ENCODE results near the gene ARPP19.
"Not testable (repeated sequence)": the region's sequence is repeated elsewhere in the genome, so short reads cannot be mapped to it uniquely, and the experiment has no call there.

The ARPP19 gene, protein sequence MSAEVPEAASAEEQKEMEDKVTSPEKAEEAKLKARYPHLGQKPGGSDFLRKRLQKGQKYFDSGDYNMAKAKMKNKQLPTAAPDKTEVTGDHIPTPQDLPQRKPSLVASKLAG

DNA sequence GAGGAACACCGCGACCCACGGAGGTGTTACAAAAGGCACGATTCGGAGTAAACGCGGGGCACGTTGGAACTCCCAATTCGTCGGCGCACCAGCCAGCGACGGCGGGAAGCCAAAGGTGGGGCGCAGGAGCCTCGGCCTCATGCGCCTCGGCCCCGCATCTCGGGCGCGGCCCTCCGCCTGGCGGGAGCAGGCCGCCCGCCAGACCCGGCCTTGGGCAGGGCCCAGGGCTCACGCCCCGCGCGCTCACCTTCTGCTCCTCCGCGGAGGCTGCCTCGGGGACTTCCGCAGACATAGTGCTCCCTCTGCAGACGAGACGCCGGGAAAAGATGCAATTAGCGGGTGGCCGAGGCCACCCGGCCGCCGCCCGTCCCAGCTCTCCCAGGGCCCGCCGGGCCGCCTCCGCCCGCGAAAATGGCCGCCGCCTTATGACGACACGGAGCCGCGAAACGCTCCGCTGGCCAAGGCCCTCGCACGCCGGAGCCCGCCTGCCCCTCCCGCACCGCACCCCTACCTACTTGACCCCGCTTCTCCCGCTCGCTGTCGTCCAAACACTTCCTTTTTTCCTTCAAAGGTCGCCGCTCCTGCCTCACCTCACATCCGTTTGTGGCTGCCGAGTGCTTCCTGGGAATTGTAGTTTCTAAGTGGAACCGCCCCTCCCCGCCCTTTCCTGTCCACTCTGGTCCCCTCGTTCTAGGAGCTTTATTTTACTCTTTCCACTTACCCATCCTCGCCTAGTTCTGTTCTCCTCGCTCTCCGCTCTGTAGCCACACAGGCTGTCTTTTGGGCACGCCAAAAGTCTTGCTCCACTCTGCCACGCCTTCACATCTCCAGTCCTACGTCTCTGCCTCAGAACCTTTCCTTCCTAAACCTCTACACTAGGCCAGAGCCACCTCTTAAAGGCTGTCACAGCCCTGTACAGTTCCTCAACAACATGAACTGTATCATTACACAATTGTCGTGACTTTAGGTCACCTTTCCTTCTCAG, at the start of gene ARPP19:
Gene ARPP19, minus strand, starts transcription at position 430 of the 985 bp plus-strand sequence. Its CDS starts 138 bp downstream, at position 292.
- DNase-seq: peak; percentile 72

DNA sequence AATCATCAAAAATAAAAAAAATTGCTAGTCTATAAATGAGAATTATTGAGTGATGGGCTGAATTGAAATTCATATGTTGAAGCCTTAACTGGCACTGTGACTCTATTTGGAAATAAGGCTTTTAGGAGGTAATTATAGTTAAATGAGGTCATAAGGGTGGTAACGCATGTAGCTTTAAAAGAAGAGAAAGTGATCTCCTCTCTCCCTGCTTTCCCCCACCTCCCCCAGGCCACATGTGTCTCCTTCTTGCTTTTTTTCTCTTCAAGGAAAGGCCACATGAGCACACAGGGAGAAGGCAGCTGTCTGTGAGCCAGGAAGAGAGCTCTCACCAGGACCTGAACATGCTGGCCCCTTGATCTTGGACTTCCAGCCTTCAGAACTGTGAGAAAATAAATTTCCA, 48.2 kb upstream of the ARPP19 start:
- DNase-seq: no peak

DNA sequence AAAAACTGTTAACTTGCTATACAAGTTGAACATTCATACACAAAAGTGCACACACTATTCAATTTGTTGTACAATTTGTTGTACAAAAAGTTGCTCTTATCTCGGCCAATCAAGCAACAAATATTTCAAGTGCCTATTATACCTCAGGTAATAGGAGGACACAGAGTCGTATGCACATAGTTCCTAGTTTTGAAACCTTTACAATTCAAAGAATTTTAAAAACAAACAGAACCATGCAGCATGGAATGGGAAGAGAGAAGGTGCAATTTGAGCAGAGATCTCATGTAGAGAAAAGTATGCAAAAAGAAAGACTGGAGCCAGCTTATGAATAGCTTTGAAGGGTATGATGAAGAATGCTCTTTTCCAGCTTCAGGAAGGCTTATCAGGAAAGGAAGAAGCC, 46.5 kb upstream of the ARPP19 start:
- DNase-seq: no peak

DNA sequence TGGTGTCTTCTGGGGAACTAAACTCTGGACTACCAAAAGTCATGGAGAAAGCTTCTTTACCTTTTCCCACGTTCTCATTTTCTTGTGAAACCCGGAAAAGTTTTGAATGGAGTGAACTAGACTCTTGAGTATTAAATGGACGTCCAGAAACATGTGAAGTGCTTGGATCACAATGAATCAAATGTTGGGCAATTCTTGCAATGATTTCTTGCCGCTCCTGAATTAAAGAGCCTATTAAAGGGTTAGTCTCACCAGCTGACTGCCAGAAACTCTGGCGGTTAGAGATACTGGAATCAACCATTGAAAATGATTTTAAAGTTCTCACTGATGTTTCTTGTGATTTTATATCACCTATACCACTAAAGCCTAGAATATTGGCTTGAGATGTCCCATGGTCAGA, 40.8 kb upstream of the ARPP19 start:
- DNase-seq: no peak

DNA sequence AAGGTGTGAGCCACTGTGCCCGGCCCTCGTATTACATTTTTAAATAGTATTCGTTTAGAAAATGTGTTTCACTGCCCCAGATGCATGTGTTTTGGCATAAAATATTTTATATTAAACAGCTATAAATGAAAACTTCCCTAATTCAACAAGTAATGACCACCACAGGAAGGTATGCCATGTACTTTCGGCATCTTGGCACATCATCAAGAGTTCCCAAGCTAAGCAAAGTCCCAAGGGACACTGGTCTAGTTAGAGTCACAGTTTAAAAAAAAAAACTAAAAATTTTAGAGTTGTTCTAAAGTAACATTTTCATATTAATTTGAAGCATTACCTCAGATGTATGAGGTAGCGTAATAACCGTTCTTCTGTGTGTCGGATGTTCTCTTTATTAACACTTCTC, 15.6 kb upstream of the ARPP19 start:
- DNase-seq: no peak

DNA sequence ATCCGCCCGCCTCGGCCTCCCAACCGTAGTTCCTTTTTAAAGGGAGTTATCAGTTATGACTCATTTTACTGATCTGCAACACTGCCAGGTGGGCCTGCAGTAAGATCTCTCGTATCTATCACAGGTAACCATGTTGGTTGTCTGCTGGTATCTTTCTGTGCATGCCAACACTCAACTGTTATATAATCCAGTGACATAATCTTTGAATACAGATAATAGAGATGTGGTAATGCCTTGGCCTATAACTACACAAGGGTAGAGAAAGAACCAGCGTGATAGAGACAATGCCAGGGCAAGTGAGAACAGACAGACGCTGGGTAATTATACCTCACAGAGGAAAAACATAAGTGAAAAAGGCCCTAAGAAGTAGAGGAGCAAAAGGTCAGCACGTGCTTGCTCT, 11.0 kb upstream of the ARPP19 start:
- no peak for DNase-seq

DNA sequence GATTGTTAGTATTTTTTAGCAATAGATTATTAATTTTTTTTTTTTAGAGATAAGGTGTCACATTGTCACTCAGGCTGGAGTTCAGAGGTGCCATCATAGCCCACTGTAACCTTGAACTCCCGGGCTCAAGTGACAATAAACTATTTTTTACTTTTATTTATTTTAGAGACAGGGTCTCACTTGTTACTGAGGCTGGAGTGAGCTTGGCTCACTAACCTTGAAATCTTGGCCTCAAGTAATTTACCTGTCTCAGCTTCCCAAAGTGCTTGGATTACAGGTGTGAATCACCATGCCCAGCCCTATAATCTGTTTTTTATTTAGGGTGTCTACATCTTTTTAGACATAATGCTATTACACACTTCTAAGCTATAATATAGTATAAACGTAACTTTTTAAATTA, 7.9 kb upstream of the ARPP19 start:
- no peak for DNase-seq

DNA sequence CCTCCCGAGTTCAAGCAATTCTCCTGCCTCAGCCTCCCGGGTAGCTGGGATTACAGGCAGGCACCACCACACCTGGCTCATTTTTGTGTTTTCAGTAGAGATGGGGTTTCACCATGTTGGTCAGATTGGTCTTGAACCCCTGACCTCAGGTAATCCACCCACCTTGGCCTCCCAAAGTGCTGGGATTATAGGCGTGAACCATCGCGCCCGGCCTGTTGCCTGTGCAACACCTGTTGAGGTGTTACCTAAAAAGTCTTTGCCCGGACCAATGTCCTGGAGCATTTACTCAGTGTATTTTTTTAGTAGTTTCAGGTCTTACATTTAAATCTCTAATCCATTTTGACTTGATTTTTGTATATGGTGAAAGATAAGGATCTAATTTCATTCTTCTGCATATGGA, 6.7 kb upstream of the ARPP19 start:
- not testable (repeated sequence) for DNase-seq

DNA sequence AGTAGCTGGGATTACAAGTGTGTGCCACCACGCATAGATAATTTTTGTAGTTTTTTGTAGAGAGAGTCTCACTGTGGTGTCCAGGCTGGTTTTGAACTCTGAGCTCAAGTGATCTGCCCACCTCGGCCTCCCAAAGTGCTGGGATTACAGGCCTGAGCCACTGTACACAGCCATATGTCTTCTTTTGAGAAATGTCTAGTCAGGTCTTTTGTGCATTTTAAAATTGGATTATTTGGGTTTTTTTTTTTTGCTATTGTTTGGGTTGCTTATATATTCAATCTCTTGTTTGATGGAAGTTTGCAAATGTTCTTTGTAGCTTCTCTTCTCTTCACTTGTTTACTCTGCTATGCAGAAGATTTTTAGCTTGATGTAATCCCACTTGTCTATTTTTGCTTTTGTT, 6.2 kb upstream of the ARPP19 start:
- no peak for DNase-seq

DNA sequence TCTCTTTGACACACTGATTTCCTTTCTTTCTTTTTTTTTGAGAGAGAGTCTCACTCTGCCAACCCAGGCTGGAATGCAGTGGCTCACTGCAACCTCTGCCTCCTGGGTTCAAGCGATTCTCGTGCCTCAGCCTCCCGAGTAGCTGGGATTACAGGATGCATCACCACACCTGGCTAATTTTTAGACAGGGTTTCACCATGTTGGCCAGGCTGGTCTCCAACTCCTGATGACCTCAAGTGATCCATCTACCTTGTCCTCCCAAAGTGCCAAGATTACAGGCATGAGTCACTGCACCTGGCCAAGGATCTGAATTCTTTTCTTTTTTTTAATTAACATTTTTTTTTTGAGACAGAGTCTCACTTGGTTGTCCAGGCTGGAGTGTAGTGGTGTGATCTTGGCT, 5.8 kb upstream of the ARPP19 start:
- not testable (repeated sequence) for DNase-seq

DNA sequence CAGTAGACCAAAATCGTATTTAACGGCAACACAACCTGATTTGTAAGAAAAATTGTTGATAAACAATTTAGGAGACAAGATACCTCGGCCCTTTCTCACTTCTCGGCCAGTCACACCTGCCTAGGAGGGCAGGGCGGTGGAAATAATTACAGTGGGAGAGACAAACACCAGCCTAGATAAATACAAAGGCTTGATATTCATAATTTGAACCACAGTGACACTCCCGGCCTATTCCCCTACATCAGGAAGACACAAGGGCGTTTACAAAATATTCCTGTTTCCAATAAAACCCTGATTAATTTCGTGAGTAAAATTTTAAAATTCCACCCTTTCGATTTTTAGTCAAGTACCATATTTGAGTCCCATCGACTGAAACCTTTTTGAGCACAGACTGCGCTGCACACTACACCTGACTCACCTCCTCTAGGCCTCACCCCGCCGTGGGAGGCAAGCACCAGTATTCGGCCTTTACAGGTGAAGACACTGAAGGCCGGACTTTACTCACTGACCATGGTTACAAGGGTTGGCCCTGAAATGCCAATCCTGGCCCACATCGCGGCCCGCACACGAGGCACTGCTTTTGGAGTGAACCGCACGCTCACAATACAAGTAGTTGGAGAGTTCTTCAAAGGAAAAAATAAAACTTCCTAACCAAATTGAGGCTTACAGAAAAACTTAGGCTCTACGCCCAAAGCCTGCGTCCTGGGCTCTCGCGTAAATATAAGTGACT, 794 bp downstream of the ARPP19 start:
- DNase-seq: no peak

DNA sequence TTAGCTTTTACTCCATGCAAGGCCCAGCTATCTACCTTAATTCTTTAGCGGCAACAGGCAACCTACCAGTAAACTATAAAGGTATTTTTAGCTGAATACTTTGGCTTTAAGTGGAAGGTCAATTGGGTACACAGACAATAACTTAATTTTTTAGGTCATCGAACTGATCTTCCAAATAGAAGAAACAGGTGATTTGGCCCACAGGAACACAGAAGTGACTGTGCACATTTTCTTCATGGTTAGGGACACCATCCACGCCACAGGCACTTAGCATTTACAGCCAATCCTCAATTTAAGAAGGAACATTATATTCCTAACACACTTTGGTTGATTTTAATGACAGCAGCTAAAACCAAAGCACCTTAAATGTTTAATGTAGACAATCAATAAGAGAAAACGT, 1.9 kb downstream of the ARPP19 start:
- DNase-seq: no peak

DNA sequence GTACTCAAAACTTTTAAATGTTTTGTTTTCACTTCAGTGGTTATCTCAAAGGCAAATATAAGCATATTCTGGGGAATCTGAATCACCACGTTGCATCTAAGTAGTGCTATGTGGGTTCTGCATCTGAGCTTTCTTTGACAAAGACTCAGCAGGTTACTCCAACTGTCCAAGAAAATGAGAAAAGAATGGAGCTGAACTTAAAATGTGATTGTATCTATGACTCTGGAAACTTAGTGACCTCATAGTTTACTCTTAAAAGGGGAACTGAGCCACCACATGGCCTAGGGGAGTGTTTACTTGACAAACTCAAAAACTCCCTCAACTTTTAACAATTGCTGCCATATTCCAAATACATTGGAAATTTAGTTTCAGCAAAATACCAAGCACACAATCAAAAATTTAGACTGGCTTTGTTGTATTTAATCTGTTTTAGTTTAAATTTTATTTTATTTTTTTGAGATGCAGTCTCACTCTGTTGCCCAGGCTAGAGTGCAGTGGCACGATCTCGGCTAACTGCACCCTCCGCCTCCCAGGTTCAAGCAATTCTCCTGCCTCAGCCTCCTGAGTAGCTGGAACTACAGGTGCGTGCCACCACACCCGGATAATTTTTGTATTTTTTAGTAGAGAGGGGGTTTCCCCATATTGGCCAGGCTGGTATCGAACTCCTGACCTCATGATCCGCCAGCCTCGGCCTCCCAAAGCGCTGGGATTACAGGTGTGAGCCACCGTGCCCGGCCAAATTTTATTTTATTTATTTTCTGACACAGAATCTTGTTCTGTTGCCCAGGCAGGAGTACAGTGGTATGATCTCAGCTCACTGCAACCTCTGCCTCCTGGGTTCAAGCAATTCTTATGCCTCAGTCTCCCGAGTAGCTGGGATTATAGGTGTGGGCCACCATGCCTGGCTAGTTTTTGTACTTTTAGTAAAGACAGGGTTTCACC, 3.1 kb downstream of the ARPP19 start:
- DNase-seq: not testable (repeated sequence)

DNA sequence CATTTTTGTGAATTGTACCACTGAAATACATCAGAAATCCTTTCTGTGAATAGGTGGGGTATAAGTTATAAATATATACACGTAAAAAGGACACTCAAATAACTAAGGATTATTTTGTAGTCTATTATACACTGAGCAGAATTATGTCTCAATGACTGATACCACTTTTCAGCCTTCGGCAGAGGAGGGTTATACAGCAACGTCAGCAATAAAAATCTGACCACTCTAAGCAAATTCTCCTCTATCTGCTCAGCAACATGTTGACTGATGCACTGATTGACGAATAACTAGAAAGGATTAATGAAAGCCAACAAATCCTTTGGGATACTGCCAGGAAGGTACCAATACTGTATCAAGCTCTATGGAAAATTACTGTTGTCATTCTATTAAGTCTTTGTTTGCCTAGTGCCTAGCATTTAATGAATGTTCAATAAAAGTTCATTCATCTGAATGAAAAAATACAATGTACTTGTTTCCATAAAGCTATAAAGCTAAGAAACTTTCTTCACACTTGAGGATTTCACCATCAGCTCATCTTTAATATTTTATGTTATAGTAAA, 5.2 kb downstream of the ARPP19 start:
- DNase-seq: no peak

DNA sequence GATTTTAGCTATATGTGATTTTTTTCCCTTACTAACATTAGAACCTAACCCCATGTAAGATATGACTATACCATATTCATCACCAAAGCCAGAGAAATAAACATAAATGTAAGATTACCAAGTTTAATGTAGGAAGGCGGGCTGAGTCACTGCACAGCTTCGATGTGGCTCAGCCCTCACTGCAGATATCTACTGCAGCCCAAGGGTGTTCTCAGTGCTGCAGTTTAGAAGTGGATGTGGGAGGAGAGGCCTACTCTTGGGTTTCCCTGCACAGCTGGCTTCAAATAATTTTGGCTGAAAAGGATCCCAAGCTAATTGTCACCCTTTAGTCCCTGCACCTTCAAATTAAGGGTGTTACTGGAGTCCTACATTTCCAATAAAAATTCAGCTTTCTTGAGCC, 9.3 kb downstream of the ARPP19 start:
- DNase-seq: no peak

DNA sequence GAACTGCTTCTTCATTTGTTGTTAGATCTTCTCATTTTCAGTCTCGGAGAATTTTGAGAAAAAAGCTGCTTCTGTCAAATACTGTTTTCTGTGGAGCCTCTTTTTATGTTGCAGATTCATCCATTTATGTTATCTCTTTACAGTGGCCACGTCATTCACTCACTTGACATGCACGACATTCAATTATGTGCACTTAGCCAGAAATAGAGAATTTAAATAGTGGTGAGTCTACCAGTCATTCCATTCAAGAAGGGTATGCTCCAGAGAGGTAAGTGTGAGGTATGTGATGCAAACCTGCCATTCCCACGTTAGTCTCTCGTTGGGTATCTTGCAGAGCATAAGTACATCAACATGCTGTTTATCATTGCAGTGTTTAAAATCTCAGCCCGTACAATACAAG, 9.8 kb downstream of the ARPP19 start:
- DNase-seq: no peak

DNA sequence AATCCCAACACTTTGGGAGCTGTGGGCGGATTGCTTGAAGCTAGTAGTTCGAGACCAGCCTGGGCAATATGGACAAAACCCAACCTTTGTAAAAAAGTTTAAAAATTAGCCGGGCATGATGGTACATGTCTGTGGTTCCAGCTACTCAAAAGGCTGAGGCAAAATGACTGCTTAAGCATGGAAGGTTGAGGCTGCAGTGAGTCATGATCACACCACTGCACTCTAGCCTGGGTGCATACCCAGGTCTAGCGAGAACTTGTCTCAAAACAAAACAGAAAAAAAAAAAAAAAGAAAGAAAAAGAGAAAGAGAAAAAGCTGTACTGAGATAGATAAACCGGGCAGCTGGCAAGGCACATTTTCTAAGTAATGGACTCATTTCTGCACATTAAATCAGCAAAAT, 10.6 kb downstream of the ARPP19 start:
- DNase-seq: no peak

DNA sequence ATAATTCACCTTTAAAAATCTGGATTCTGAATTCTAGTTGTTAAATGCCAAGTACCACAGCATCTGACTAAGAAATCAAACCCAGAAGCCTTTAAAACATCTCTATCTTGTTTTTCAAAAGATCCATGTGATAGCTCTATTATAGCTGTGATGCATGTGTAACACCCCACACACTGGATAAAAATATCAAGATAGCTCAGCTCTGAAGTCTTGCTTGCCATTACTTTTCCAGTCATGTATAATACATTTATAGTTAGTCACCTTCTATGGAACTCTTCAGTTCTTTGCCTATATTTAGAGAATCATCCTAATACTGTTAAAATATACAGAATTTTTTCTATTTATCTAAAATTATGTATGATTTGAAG, 11.6 kb downstream of the ARPP19 start:
- no peak for DNase-seq

DNA sequence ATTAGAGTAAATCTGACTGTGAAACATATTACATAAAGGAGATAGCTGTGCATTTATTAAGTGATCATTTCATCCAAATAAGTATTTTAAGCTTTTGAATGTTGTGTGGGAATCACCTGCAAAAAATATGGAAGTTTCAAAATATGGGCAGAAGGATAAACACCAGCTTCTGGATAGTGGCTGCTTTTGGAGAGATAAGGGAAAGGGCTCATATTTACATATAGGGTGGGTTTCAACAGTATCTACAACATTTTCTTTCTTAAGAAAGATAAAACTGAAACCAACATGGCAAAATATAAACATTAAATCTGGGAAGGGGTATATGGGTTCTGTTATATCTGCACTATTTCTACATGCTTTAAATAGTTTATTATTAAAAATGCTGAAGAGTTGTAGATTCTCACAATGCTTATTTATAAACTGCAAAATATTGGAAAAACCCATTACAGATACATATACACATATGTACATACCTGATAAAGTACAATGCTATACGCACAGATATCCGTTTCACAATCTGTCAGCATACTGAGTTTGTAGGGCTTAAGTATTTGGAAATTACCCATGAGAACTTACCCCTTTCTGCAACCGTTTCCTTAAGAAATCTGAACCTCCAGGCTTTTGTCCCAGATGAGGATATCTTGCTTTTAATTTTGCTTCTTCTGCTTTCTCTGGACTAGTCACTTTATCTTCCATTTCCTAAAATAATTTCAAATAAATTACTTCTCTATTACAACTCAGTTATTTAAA, 12.1 kb downstream of the ARPP19 start:
- no peak for DNase-seq

DNA sequence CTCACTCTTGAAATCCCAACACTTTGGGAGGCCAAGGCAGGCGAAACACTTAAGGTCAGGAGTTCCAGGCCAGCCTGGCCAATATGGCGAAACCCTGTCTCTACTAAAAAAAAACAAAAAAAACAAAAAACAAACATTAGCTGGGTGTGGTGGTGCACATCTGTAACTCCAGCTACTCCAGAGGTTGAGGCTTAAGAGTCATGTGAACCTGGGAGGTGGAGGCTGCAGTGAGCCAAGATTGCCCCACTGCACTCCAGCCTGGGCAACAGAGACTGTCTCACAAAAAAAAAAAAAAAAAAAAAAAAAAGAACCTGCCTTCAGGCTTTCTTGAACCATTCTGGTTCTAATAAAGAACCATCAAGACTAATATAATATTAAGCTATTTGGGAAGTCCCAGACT, 16.5 kb downstream of the ARPP19 start:
- no peak for DNase-seq

DNA sequence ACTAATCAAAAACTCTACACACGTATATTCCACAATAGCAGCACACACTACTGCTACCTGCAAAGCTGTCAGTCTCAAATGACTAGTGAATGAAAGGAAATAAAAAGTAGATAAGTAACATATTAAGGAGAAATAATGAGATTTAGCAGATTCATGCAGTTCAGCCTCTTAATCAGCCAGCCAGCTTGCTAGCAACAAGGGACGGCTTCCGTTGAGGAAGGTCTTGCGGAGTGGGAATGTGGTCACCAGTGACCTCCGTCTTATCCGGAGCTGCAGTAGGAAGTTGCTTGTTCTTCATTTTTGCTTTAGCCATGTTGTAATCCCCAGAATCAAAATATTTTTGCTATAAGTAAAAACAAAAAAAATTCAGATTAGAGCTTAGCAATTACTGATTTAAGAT, 17.1 kb downstream of the ARPP19 start:
- DNase-seq: no peak

DNA sequence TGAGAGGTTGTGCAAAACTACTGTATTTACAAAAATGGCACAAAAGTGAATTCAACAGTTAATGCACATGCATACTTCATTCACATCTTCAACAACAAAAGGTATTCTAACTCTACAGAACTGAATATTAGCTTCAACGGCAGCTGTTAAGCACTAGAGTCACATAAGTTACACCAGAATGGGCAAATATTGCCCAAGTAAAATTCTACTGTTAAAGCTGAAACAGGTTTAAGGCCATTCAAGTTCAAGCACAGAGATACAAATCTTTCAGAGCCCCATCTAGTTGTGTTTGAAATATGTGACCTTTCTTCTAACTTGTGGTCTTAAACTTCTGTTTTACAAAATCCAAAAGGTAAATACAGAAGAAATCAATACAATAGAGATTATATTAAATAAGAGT, 17.6 kb downstream of the ARPP19 start:
- DNase-seq: not testable (repeated sequence)
